ENCODE data around the gene SELPLG.
"Not testable (repeated sequence)": the region's sequence is repeated elsewhere in the genome, so short reads cannot be mapped to it uniquely, and the experiment has no call there.

The SELPLG gene

GRCh38 chr12:108657130-108657745, 23.5 kb upstream of the SELPLG start:
- H3K9me2 ChIP-seq (replicated peaks; ENCODE audit: low read depth, low read length), result no peaks in the 10 kb centered on the region
- H4K20me1 ChIP-seq (ENCODE audit: insufficient read depth, low read length, poor library complexity, severe bottlenecking), result no peaks in the 10 kb centered on the region
- H3K4me2 ChIP-seq (ENCODE audit: low read depth, low read length, poor library complexity, severe bottlenecking), result no peak overlapping the region
- H3K27me3 ChIP-seq (ENCODE audit: insufficient read depth, low read length, poor library complexity, severe bottlenecking), result no peaks in the 10 kb centered on the region
- H3F3A ChIP-seq (ENCODE audit: low read depth), result no peaks in the 10 kb centered on the region
- peaks cover 63% of the 10 kb centered on the region; the same call in 1 of the 2 replicates for H3K36me3 ChIP-seq (ENCODE audit: insufficient read depth, low read length)
- TF ChIP-seq EZH2phosphoT487 (IDR thresholded peaks at IDR 0.05; ENCODE audit: borderline replicate concordance) (no peak), CTCF (conservative IDR thresholded peaks at IDR 0.05; ENCODE audit: low read length) (no peak)
- H3K4me3 ChIP-seq (ENCODE audit: low read length, poor library complexity, severe bottlenecking), result no peak overlapping the region
- no peaks in the 10 kb centered on the region for H3K9me3 ChIP-seq (ENCODE audit: insufficient read depth, low read depth, low read length)
- no peak overlapping the region for H3K9ac ChIP-seq (ENCODE audit: low read depth, low read length, poor library complexity, severe bottlenecking)
- no peaks in the 10 kb centered on the region for H3K4me1 ChIP-seq (ENCODE audit: insufficient read depth, low read length, poor library complexity, severe bottlenecking)
- peaks cover 6% of the 10 kb centered on the region; the same call in 1 of the 2 replicates for H3K79me2 ChIP-seq (ENCODE audit: insufficient read depth, low read length)
- no peak overlapping the region for H2AFZ ChIP-seq (ENCODE audit: low read length)

GRCh38 chr12:108656247-108656646, 22.6 kb upstream of the SELPLG start:
- H3K9me2 ChIP-seq (replicated peaks; ENCODE audit: low read depth, low read length); H3K4me1 ChIP-seq (ENCODE audit: insufficient read depth, low read length, poor library complexity, severe bottlenecking); H3F3A ChIP-seq (ENCODE audit: low read depth); H3K27me3 ChIP-seq (ENCODE audit: insufficient read depth, low read length, poor library complexity, severe bottlenecking); H3K9me3 ChIP-seq (ENCODE audit: insufficient read depth, low read depth, low read length); H4K20me1 ChIP-seq (ENCODE audit: insufficient read depth, low read length, poor library complexity, severe bottlenecking); H3K4me2 ChIP-seq (ENCODE audit: low read depth, low read length, poor library complexity, severe bottlenecking); H3K4me3 ChIP-seq (ENCODE audit: low read length, poor library complexity, severe bottlenecking); H2AFZ ChIP-seq (ENCODE audit: low read length); H3K79me2 ChIP-seq (ENCODE audit: insufficient read depth, low read length); H3K9ac ChIP-seq (ENCODE audit: low read depth, low read length, poor library complexity, severe bottlenecking): not testable (repeated sequence)
- H3K36me3 ChIP-seq (ENCODE audit: insufficient read depth, low read length), result peaks cover 62% of the 10 kb centered on the region; the same call in 1 of the 2 replicates

GRCh38 chr12:108655812-108656175, 22.1 kb upstream of the SELPLG start:
- not testable (repeated sequence) for H3K9me2 ChIP-seq (replicated peaks; ENCODE audit: low read depth, low read length); H4K20me1 ChIP-seq (ENCODE audit: insufficient read depth, low read length, poor library complexity, severe bottlenecking); H3K4me2 ChIP-seq (ENCODE audit: low read depth, low read length, poor library complexity, severe bottlenecking); H2AFZ ChIP-seq (ENCODE audit: low read length); H3F3A ChIP-seq (ENCODE audit: low read depth); H3K27me3 ChIP-seq (ENCODE audit: insufficient read depth, low read length, poor library complexity, severe bottlenecking); H3K9ac ChIP-seq (ENCODE audit: low read depth, low read length, poor library complexity, severe bottlenecking); H3K4me3 ChIP-seq (ENCODE audit: low read length, poor library complexity, severe bottlenecking); H3K4me1 ChIP-seq (ENCODE audit: insufficient read depth, low read length, poor library complexity, severe bottlenecking); H3K9me3 ChIP-seq (ENCODE audit: insufficient read depth, low read depth, low read length); H3K79me2 ChIP-seq (ENCODE audit: insufficient read depth, low read length)
- peaks cover 62% of the 10 kb centered on the region; the same call in 1 of the 2 replicates for H3K36me3 ChIP-seq (ENCODE audit: insufficient read depth, low read length)

GRCh38 chr12:108654622-108655021, 20.9 kb upstream of the SELPLG start:
- H3K9me3 ChIP-seq (ENCODE audit: insufficient read depth, low read depth, low read length); H3K4me2 ChIP-seq (ENCODE audit: low read depth, low read length, poor library complexity, severe bottlenecking); H3K4me1 ChIP-seq (ENCODE audit: insufficient read depth, low read length, poor library complexity, severe bottlenecking); H3K9me2 ChIP-seq (replicated peaks; ENCODE audit: low read depth, low read length); H3K27me3 ChIP-seq (ENCODE audit: insufficient read depth, low read length, poor library complexity, severe bottlenecking); H3F3A ChIP-seq (ENCODE audit: low read depth); H2AFZ ChIP-seq (ENCODE audit: low read length); H3K4me3 ChIP-seq (ENCODE audit: low read length, poor library complexity, severe bottlenecking); H4K20me1 ChIP-seq (ENCODE audit: insufficient read depth, low read length, poor library complexity, severe bottlenecking); H3K9ac ChIP-seq (ENCODE audit: low read depth, low read length, poor library complexity, severe bottlenecking); H3K79me2 ChIP-seq (ENCODE audit: insufficient read depth, low read length): not testable (repeated sequence)
- peaks cover 64% of the 10 kb centered on the region; the same call in 1 of the 2 replicates for H3K36me3 ChIP-seq (ENCODE audit: insufficient read depth, low read length)
